Activated CD4-positive, alpha-beta T cell treated with anti-CD3 and anti-CD28 coated beads, Interleukin-2, amount 50 U/mL, for 4 hours (primary cell): ENCODE measurements around the gene CD99.

ENCODE experiments used
- DNase-seq, 2 experiments: peaks; one replicate each; pipeline ENCODE4 v3.0.0-alpha.2; 2020

CD99 gene

DNA sequence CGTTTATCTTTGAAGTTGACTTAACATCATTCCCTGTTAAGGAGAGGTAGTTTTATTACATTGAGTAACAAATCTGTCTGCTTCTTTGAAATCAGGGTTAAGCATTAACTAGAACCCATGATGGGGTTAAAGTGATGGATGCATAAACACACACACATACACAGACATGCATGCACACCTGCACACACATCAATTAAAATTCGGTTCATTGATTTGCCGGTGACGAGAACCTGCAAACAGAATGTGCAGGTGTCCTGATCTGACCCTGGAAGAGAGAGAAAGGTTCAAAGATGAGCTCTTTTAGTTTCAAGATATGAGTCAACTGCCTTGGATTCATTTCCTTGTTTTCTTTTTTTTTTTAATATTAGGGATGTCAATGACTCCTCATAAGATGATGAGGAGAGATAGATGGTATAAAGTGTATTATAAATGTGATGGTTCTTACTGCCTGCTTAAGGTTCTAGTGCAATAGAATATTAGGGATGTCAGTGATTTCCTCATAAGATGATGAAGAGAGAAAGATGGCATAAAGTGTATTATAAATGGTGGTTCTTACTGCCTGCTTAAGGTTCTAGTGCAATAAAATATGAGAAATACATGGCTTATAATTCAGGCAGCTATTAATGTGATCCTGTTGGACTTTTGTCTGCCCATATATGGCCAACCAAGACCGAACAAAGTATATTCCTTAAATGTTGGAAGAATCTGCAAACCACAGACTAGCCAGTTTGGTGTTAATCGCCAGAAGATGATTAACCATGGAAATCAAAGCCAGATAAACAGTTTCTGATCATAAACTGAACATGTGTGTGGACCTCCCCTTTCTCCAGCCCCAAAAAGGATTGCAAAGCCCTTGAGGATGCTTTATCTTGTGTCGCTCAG is 14.1 kb upstream of the CD99 start:
- DNase-seq, result no peak

DNA sequence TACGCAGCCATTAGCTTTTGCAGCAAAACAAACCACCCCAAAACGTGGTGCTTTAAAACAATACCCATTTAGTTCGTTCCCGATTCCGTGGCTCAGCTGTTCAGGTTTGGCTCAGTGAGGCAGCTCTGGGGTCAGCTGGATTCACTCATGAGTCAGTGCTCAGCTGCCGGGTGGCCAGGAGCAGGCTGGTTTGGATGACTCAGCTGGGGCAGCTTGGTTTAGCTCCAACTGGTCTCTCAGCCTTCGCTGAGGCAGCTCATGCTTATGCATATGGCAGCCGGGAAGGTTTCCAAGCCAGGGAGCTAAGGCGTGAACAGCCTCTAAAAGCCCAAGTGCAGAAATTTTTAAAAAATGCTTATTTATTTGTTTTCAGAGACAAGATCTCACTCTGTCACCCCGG is 13.3 kb upstream of the CD99 start:
- DNase-seq, result no peak

DNA sequence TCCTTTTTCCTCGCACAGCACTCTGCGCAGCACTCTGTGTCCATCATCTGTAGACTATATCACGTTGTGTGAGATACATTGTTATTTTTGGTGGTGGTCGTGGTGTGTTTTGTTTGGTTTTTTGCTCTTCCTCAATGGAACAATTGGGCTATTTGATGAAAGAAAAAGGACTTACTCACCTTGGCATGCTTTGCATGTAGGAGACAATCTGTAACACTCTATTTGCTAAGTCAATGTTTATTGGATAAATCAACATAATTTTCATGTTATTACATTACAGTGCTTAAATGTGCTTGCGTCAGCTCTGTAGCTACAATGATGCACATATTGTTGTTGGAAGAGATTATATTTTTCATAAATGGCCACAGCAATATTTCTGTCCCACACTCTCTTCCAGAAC is 12.5 kb upstream of the CD99 start:
- DNase-seq, result no peak

DNA sequence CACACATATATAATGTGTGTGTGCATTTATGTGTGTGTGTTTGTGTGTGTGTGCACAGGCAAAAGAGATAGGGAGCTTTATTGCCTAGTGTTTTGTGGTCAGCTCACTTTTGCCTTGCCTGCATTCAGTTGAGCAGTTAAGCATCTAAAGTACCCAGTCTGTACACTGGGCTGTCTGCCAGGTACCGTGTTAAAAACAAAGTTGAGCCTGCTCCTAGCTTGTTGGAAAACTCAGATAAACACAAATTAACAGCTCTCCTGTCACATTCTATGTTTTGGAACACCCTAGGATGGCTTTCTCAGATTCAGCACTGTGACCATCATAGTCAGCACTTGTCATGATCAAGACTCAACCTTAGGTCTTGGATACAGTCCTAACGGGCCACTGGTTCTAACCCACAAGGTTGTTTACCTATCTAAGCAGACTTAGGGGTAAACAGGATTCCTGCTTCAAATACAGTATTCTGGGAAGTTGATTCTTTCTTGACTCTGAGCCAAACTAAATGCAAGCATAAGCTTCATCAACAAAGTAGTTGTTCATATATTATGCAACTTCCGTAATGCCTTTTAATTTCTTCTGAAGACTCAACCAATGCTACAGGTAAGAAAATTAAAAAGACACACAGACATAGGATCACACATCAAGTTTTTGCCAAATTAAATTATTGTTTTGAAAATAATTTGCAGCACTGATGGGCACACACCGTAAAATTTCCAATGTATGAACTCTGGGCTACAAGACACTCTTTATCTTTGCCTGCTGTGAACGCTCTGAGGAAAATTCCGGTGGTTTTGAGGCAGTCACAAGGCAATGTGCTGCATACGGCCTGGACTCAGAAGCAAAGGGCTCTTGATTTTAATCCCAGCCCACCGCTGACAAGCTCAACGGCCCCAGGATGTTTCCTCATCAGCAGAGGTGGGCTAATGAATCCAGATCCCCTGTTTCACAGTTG is 11.3 kb upstream of the CD99 start:
- DNase-seq, result no peak

DNA sequence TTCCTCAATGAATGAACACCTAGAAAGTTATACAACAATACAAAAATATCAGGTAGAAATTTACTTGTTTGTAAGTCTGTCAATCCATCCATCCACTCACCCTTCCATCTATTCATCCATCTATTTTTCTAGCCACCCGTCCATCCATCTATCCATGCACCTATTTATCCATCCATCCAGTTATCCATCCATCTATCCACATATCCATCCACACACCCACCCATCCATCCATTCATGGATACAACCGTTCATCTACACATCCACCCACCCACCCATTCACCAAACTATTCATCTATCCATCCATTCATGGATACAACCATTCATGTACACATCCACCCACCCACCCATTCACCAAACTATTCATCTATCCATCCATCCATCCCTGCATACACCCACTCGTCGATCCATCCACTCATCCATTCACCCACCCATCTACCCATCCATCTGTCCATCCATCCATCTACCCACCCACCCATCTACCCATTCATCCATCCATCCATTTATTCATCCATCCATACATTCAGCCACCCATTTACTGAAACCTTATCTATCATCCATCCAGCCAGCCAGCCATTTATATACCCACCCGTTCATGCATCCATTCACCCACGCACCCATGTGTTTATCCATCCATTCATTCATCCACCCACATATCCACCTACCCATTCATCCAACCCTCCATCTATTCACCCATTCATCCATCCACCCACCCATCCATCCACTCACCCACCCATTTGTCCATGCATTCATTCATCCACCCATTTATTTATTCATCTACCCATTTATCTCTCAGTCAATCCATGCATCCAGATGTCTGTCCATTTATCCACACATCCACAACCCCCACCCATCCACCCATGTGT is 10.4 kb upstream of the CD99 start:
- DNase-seq, result no peak

DNA sequence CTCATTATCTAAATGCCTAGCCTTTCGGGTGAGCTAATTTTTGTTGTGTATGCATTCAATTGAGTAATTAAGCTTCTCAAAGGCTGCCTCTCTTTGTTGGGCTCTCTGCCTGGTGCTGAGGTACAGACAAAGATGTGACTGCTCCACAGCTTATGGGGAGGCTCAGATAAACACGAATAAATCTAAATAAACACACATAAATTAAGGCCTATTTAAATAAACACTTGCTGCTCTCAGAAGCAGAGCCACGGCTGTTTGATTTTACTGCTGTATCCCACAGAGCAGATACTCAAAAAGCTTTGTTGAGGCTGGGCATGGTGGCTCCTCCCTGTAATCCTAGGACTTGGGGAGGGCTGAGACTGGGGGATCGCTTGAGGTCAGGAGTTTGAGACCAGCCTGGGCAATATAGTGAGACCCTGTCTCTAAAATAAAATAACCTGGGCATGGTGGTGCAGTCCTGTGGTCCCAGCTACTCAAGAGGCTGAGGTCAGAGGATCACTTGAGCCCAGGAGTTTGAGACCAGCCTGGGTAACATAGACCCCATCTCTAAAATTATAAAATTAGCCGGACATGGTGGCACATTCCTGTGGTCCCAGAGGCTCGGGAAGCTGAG is 8.4 kb upstream of the CD99 start:
- DNase-seq, result no peak

DNA sequence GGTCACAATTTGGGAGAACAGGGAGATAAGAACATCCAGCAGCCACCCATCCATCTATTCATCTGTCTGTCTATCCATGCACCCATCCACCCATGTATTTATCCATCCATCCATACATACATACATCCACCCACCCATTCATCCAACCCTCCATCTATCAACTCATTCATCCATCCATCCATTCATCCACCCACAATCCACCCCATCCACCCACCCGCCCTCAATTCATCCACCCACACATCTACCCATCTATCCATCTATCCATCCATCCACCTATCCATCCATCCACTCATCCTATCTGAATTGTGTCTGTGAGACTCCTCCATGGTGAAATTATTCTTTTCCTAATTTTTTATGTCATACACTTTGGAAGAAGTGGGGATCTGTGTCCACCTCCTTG is 6.8 kb upstream of the CD99 start:
- no peak for DNase-seq

DNA sequence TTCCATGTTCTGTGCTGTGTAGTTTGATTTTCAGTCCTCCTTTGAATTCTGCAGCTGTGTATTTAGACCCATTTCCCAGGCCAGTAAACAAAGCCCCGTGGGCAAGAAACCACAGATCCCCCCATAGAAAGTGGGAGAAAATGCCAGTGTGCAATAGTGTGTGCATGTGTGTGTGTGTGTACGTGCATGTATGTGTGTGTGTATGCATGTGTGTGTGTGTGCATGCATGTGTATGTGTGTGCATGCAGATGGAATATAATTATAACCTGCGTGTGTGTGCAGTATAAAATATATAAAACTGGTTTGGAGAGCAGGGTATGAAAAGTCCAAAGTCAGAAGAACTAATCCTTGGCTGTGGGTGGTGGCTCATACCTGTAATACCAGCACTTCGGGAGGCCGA is 5.2 kb upstream of the CD99 start:
- no peak for DNase-seq

DNA sequence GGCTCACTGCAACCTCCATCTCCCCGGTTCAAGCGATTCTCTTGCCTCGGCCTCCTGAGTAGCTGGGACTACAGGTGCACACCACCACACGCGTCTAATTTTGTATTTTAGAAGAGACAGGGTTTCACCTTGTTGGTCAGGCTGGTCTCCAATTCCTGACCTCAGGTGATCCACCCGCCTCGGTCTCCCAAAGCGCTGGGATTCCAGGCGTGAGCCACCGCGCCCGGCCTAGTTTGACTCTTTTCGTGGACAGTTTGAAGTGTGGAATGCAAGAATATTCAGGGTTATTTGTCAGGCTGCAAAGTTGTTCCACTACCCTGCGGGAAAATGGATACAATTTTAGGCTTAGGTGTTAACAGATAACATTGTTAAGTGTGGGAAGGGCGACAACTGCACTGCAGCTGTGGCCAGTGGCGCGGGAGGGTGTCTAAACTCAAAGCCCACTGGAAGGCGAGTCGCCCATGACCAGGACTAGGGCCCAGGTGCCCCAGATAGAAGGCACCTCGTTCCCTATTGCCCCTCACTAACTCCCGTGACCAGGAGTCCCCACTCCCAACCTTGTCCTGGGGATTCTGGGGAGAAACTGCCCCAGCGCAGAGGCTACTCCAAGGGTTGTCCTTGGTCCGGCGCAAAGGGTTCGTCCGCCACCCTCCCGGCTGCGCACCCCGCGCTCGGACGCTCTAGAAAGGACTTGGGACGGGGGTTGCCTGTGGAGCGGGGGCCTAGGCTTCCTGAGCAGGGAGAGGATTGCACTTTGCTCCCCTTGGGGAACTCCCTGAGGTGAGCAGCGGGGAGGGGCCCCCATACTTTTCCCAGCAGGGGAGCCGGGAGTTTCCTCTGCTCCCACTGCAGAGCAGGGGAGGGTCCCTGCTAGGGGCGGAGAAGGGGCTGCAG is 1.1 kb upstream of the CD99 start:
- DNase-seq, result no peak

DNA sequence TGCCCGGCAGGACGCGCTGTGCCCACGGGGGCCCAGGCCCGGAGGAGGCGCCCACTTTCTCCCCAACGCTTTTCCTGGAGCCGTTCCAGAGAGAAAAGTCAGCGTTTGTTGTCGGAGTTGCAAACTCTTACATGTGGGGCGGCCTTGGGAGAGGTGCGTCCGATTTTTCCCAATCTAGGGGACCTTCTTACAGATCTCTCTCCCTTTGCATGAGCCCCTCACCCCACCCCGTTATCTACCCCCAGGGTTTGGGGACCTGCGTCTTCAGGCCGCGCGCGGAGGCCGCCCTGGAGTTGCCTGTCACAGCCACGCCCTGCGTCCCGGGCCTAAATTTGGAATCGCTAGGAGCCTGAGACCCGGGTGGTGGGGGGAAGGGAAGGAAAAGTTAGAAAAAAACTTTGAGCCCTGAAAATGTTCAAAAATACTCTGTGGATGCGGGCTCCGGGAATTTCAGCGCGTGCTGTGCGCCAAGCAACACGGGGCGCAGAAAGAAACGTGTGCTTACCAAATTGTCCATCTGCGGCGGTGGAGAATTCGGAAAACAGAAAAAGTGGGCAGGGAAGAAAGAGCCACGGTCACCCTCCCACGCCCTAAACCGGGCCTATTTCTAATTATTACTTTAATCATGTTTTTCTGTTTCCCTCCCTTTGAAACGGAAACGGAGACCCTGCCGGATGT is 587 bp downstream of the CD99 start:
- peak in 1 of 2 experiments; percentile 29 for DNase-seq

DNA sequence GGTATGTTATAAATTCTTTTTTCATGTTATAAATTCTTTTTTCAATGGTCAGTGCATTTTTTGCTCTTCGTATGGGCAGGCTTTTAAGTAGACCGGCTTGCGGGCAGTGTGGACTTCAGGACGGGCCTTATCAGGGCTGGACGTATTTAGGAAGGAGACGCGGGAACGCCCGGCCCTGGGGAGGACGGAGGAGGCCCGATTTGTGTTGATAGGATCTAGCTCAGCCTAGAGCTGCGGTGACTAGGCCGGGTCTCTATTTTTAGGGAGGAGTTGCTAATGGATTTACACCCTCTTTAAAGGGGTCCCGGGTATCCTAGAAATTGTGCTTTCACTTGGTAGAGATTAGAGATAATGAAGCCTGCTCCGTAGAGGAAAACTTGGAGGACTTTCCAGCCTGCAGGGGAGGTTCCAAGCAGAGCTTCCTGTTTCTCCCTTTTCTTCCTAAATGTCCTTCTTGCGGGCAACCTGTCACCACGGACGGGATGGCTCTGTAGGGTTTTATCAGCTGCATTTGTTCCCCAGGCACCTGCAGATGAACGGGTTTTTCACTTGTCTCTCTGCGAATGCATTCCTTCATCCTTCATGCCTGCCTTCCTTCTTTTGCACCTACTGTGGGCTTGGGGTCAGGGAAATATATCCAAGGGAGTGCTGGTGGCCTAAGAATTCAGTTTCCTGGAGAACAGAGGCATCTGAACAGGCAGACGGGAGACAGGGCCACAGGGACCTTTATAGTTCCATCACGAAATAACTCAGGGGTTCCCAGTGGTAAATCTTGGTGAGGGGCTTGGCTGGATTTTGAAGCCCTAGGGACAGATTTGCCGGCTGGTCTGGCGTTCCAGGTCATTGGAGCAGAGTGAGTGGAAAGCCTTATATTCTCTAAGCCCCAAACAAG is 1.4 kb downstream of the CD99 start:
- DNase-seq, result no peak

DNA sequence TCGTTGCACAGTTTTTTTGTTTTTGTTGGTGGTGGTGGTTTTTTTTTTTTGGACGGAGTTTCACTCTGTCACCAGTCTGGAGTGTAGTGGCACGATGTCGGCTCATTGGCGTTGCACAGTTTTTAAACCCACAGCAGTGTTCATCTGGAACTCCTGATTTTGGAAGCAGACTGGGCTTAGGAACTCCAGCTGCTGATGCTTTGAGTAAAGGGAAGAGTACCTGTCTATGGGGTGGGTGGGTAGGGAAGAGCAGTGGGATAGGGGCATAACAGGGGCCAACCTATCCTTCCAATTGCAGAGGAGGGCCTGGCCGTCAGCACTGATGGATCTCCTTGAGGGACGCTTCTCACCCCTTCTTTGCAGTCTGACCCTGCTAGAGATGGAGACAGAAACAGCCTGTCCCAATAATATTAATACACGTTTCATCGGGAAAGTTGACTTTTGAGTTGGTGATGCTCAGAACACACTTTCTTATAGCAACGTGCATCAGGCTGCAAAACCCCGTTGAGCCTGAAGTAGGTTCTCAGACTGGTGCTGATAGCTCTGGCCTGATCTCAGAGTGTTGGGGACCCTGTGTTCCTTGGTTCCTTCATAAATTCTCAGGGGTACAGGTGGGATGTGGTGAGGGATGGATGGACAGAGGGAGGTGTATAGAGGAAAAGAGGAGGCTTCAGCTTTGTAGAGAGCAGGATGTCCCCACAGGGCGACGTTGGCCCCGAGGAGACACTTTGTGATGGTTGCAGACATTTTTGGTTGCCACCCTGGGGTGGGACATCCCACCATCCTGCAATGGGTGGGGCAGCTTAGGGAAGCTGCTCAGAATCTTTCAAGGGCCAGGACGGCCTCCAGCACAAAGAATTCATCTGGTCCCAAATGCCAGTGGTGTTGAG is 2.3 kb downstream of the CD99 start:
- no peak for DNase-seq

DNA sequence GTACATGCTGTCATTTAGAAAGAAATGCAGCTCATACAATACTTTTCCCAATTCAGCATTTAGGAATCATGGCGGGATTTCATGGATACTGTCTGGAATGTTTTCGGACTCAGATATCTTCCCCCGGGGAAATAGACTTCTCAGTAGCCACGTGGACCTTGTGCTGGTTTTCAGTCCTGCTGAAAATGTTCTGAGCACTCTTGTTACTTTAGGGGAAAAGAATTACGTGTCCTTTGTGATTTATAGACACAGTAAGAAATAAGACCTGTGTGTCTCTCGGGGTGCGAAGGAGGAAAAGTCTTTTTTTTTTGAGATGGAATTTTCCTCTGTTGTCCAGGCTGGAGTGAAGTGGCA is 3.8 kb downstream of the CD99 start:
- DNase-seq, result no peak

DNA sequence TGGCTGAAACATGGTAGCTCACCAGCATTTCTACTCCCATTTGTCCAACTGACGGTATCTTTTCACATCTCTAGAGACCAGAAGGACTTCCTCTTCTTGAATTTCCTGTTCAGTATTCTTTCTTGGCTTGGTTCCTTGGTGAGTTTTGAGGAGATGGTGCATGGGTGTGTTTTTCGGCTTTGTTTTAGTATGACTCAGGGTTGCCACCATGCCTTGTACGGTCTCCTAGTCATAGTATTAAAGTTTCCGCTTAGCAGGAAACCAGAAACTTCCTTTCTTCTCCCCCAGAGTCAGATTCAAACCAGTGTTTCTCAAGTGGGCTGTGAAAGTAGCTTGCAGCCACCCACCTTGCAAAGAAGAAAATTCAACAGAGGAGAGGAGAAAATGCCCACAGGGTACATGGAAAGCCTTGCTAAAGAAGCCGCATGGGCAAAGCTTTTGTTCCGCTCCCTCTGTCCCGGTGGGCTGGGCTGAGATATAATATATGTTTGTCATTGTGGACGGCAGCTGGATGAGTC is 5.7 kb downstream of the CD99 start:
- peak; percentile 45 to 48 for DNase-seq

DNA sequence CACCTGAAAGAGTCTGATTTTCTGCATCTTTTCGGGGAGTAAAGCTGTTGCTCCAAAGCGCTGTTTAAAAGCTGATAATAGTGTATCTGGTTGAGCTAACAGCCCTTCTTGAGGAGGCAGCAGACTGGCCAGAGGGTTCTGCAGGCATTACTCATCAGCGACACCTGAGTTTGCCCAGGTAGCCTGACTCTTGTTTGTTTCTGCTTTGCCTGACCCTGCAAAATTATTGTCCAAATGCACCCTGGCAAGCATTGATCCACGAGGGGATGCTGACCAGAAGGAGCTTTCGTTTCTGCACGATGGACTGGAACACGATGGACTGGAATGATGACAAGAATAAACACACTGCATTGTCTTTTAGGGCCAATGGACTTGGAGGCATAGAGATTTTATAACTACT is 6.2 kb downstream of the CD99 start:
- DNase-seq, result no peak

DNA sequence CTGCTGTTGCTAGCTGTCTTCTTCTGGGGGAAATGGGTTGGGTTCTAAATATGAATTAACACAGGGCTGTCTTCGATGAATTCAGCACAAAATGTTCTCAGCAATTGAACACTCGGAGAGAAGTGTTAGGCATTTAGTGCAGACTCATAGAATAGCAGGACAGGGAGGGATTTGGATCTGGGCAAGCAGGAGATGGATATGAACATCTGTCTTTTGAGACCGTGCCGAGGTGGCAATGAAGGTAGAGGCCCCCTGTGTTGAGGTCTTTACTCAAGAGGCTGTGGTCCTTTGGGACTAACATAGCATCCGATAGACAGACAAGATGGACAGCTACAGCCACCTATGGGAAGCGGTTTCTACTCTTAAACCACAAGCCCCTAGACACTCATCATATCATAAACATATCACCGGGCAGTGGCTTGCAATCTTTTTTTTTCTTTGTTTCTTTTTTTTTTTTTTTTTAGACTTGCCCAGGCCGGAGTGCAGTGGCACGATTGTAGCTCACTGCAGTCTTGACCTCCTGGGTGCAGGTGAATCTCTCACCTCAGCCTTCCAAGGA is 6.7 kb downstream of the CD99 start:
- DNase-seq, result no peak

DNA sequence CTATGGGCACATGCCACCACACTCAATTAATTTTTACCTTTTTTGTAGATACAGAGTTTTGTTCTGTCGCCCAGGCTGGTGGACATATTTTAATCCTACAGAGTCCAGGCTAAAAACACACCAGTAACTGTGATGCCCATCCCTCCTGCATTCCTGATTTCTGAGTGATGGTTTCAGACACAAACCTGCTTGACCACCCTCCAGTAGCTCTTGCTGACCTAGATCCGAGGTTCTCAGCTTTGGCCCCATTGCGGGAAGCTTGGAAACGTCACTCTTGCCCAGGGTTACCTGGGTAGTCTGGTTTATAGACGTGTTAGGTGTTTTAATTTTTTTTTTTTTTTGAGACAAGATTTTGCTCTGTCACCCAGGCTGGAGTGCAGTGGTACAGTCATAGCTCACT is 7.5 kb downstream of the CD99 start:
- DNase-seq, result no peak

DNA sequence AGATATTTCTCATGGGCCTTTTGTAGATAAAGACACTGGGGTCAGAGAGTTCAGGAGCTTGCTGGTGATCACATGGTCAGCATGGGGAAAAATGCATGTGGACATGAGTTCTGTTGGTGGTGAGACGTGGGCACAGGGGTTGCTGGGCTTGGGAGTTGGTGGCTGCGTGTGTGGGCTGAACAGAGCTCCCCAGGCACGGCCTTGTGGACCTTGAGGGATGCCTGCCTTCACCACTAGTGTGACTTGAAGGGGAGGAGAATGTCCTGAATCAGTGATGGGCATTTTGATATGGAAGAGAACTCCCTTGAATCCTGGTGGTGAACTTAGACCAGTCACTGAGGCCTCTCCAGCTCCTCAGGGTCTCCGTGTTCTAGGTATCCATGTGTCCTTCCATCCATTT is 8.9 kb downstream of the CD99 start:
- DNase-seq, result no peak
